ENCODE results near the gene PLAU. TPM values are rescaled to one million over a fixed set of nuclear protein-coding genes. Genes with fewer than 3 reads are reported as not detected.

PLAU gene
- total and polyA plus RNA-seq, 4 donors, result 3.9 to 5.3 (median 4.5) TPM

- no peak for DNase-seq (ENCODE audit: low read depth in 4 of 6, low spot score in 6 of 6)
- 79% methylated on average over 10 of the region's 11 CpGs for WGBS (ENCODE audit: insufficient coverage)
- H3K27ac ChIP-seq (ENCODE audit: low read depth, low read length), result no peak overlapping the region
- peaks cover 82% of the 10 kb centered on the region for H3K36me3 ChIP-seq (ENCODE audit: control insufficient read depth, insufficient read depth, low read length)
- H3K4me1 ChIP-seq (ENCODE audit: control insufficient read depth, insufficient read depth, low read length), result peaks cover 81% of the 10 kb centered on the region
- no peak overlapping the region for H3K4me3 ChIP-seq (ENCODE audit: low read depth, low read length)
- no peaks in the 10 kb centered on the region for H3K9me3 ChIP-seq (ENCODE audit: control insufficient read depth, insufficient read depth, low read length)
- H3K27me3 ChIP-seq (ENCODE audit: control insufficient read depth, insufficient read depth, low read length), result no peaks in the 10 kb centered on the region
Observed at GRCh38 chr10:73867871-73868631, 42.9 kb upstream of the PLAU start.

GRCh38 chr10:73868655-73869195 lies 42.2 kb upstream of the PLAU start:
- Histone ChIP-seq H3K9me3 (ENCODE audit: control insufficient read depth, insufficient read depth, low read length) (no peaks in the 10 kb centered on the region), H3K27me3 (ENCODE audit: control insufficient read depth, insufficient read depth, low read length) (no peaks in the 10 kb centered on the region), H3K27ac (ENCODE audit: low read depth, low read length) (no peak overlapping the region), H3K4me3 (ENCODE audit: low read depth, low read length) (no peak overlapping the region), H3K4me1 (ENCODE audit: control insufficient read depth, insufficient read depth, low read length) (peaks cover 78% of the 10 kb centered on the region), H3K36me3 (ENCODE audit: control insufficient read depth, insufficient read depth, low read length) (peaks cover 77% of the 10 kb centered on the region)
- DNase-seq (ENCODE audit: low read depth in 4 of 6, low spot score in 6 of 6), result no peak
- 90% methylated on average over 5 of the region's 5 CpGs for WGBS (ENCODE audit: insufficient coverage)

- Histone ChIP-seq H3K4me1 (ENCODE audit: control insufficient read depth, insufficient read depth, low read length) (peaks cover 71% of the 10 kb centered on the region), H3K36me3 (ENCODE audit: control insufficient read depth, insufficient read depth, low read length) (peaks cover 51% of the 10 kb centered on the region), H3K27ac (ENCODE audit: low read depth, low read length) (no peak overlapping the region), H3K4me3 (ENCODE audit: low read depth, low read length) (no peak overlapping the region), H3K27me3 (ENCODE audit: control insufficient read depth, insufficient read depth, low read length) (no peaks in the 10 kb centered on the region), H3K9me3 (ENCODE audit: control insufficient read depth, insufficient read depth, low read length) (no peaks in the 10 kb centered on the region)
- WGBS (ENCODE audit: insufficient coverage), result 44% methylated on average over 6 of the region's 8 CpGs
- DNase-seq (ENCODE audit: low read depth in 4 of 6, low spot score in 6 of 6), result no peak
Observed at GRCh38 chr10:73871295-73872189, 39.4 kb upstream of the PLAU start.

GRCh38 chr10:73872190-73872710 lies 38.7 kb upstream of the PLAU start:
- DNase-seq (ENCODE audit: low read depth in 4 of 6, low spot score in 6 of 6), result no peak
- H3K27ac ChIP-seq (ENCODE audit: low read depth, low read length), result no peak overlapping the region

GRCh38 chr10:73873142-73873837 lies 37.6 kb upstream of the PLAU start:
- peaks cover 34% of the 10 kb centered on the region for H3K36me3 ChIP-seq (ENCODE audit: control insufficient read depth, insufficient read depth, low read length)
- H3K4me1 ChIP-seq (ENCODE audit: control insufficient read depth, insufficient read depth, low read length), result peaks cover 53% of the 10 kb centered on the region
- H3K4me3 ChIP-seq (ENCODE audit: low read depth, low read length), result peak overlapping the region; percentile 43
- no peak overlapping the region for H3K27ac ChIP-seq (ENCODE audit: low read depth, low read length)
- H3K27me3 ChIP-seq (ENCODE audit: control insufficient read depth, insufficient read depth, low read length), result no peaks in the 10 kb centered on the region
- DNase-seq (ENCODE audit: low read depth in 4 of 6, low spot score in 6 of 6), result peak in 1 of 6 donors; percentile 40
- H3K9me3 ChIP-seq (ENCODE audit: control insufficient read depth, insufficient read depth, low read length), result no peaks in the 10 kb centered on the region
- 49% methylated on average over 14 of the region's 33 CpGs for WGBS (ENCODE audit: insufficient coverage)

More at GRCh38 chr10:73872190-73872710, 38.7 kb upstream of the PLAU start:
- Histone ChIP-seq H3K4me3 (ENCODE audit: low read depth, low read length) (peak overlapping the region; percentile 43), H3K4me1 (ENCODE audit: control insufficient read depth, insufficient read depth, low read length) (peaks cover 64% of the 10 kb centered on the region), H3K36me3 (ENCODE audit: control insufficient read depth, insufficient read depth, low read length) (peaks cover 44% of the 10 kb centered on the region), H3K9me3 (ENCODE audit: control insufficient read depth, insufficient read depth, low read length) (no peaks in the 10 kb centered on the region), H3K27me3 (ENCODE audit: control insufficient read depth, insufficient read depth, low read length) (no peaks in the 10 kb centered on the region)
- 65% methylated on average over 5 of the region's 5 CpGs for WGBS (ENCODE audit: insufficient coverage)

GRCh38 chr10:73873838-73874215 lies 37.1 kb upstream of the PLAU start:
- no peak overlapping the region for H3K27ac ChIP-seq (ENCODE audit: low read depth, low read length)
- H3K4me1 ChIP-seq (ENCODE audit: control insufficient read depth, insufficient read depth, low read length), result peaks cover 49% of the 10 kb centered on the region
- peaks cover 29% of the 10 kb centered on the region for H3K36me3 ChIP-seq (ENCODE audit: control insufficient read depth, insufficient read depth, low read length)
- under 1% methylated on average over 36 of the region's 39 CpGs for WGBS (ENCODE audit: insufficient coverage)
- H3K9me3 ChIP-seq (ENCODE audit: control insufficient read depth, insufficient read depth, low read length), result no peaks in the 10 kb centered on the region
- H3K4me3 ChIP-seq (ENCODE audit: low read depth, low read length), result peak overlapping the region; percentile 39
- DNase-seq (ENCODE audit: low read depth in 4 of 6, low spot score in 6 of 6), result peak in 1 of 6 donors; percentile 34
- no peaks in the 10 kb centered on the region for H3K27me3 ChIP-seq (ENCODE audit: control insufficient read depth, insufficient read depth, low read length)

- Histone ChIP-seq H3K9me3 (ENCODE audit: control insufficient read depth, insufficient read depth, low read length) (no peaks in the 10 kb centered on the region), H3K36me3 (ENCODE audit: control insufficient read depth, insufficient read depth, low read length) (peaks cover 28% of the 10 kb centered on the region), H3K27ac (ENCODE audit: low read depth, low read length) (peak within 1 kb of the TSS; percentile 47), H3K27me3 (ENCODE audit: control insufficient read depth, insufficient read depth, low read length) (no peaks in the 10 kb centered on the region), H3K4me3 (ENCODE audit: low read depth, low read length) (peak within 1 kb of the TSS; percentile 64), H3K4me1 (ENCODE audit: control insufficient read depth, insufficient read depth, low read length) (peaks cover 48% of the 10 kb centered on the region)
- DNase-seq (ENCODE audit: low read depth in 4 of 6, low spot score in 6 of 6), result peak in 3 of 6 donors; percentile 64 to 91 (median 91)
- WGBS (ENCODE audit: insufficient coverage), result 1% methylated on average over 91 of the region's 95 CpGs
Observed at GRCh38 chr10:73874267-73875138, 36.4 kb upstream of the PLAU start, which contains the start of gene CAMK2G. CAMK2G (minus strand) TSS chr10:73874555; CDS start chr10:73874461, 94 bp downstream.

- Histone ChIP-seq H3K4me3 (ENCODE audit: low read depth, low read length) (peak overlapping the region; percentile 64), H3K27me3 (ENCODE audit: control insufficient read depth, insufficient read depth, low read length) (no peaks in the 10 kb centered on the region), H3K27ac (ENCODE audit: low read depth, low read length) (no peak overlapping the region), H3K4me1 (ENCODE audit: control insufficient read depth, insufficient read depth, low read length) (peaks cover 47% of the 10 kb centered on the region), H3K9me3 (ENCODE audit: control insufficient read depth, insufficient read depth, low read length) (no peaks in the 10 kb centered on the region), H3K36me3 (ENCODE audit: control insufficient read depth, insufficient read depth, low read length) (peaks cover 28% of the 10 kb centered on the region)
- DNase-seq (ENCODE audit: low read depth in 4 of 6, low spot score in 6 of 6), result no peak
- 60% methylated on average over 2 of the region's 3 CpGs for WGBS (ENCODE audit: insufficient coverage)
Observed at GRCh38 chr10:73875139-73875475, 35.8 kb upstream of the PLAU start.
